ENCODE results near the gene OSR1. TPM values are rescaled to one million over a fixed set of nuclear protein-coding genes. Genes with fewer than 3 reads are reported as not detected.
A peak's percentile ranks its signal among the peaks of the same experiment; 100 is the strongest.

OSR1 gene
- total and polyA plus RNA-seq, 9 of the 15 experiments (the other 6 are each of a cell fraction or from before 2014, with no cell fraction given), result not detected

DNA sequence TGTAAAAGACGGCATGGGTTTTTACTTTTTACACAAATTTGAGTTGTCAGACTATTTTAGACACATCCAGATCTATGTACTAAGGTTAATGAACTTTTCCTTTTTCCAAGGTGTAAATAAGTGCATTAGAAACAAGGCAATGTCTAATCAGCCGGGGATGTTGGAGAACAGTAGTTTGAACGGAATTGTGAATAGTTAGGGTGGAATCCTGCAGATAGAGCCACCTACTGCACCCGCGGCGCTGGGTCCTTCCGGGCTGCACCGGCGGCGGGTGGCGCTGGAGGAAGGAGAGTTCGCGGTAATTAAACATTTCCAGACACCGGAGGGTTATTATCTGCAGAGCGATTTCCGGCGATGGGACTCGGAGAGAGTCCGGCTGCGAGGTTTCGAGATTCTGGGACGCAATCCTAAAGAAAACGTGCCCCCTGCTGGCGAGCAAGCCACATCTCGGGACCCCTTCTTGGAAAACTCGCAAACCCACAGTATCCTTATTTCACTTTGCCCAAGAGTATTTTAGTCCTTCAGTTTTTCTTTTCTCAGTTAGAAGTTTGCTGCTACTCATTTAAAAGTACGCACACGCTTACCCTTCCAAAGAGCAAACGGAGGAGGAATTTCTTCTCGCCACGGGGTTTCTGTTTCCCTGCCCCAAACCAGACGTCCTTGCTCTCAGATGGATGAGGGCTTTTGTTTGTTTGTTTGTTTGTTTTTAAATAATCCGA lies 4.5 kb upstream of the OSR1 start:
- H3K9ac ChIP-seq (ENCODE audit: insufficient read depth in 1 of 2, low read depth in 2 of 2, low read length in 2 of 2), result 0 out of 4 replicates have a peak overlapping the region, but pooled peaks of 1 of the 2 experiments have one; percentile 10
- H3K27ac ChIP-seq (ENCODE audit: extremely low read depth, low read depth, low read length), result no peak overlapping the region
- peak overlapping the region; percentile 56 for H3K4me2 ChIP-seq (ENCODE audit: insufficient read depth, low read length)
- no peaks in the 10 kb centered on the region for H3K79me2 ChIP-seq (ENCODE audit: control insufficient read depth, insufficient read depth, low read length)
- H4K20me1 ChIP-seq (replicated peaks; ENCODE audit: control insufficient read depth, insufficient read depth, low read length), result no peaks in the 10 kb centered on the region
- no peaks in the 10 kb centered on the region for H3K9me1 ChIP-seq (ENCODE audit: control insufficient read depth, insufficient read depth, low read length)
- ATAC-seq (peak; percentile 93), FAIRE-seq (peak; percentile 69), DNase-seq (ENCODE audit: extremely low read depth in 1 of 4, low spot score in 3 of 4) (peak; percentile 72 to 79 (median 73))
- H3K4me3 ChIP-seq, result 0 out of 2 replicates have a peak overlapping the region, but pooled peaks have one; percentile 14
- H3K9me3 ChIP-seq (replicated peaks; ENCODE audit: control insufficient read depth, insufficient read depth, low read depth, low read length), result no peaks in the 10 kb centered on the region
- ChIA-PET POLR2A (no interaction called here), CTCF (ENCODE audit: low intra/inter-chr PET ratio) (interaction anchor here (0.7 to 2.4 kb wide), 4 partner anchors 12 to 842 kb away, joined by 3 to 18 read pairs (median 4); no protein-coding TSS in a partner anchor)
- in situ Hi-C loops (cut with MboI) (loop anchor here (25.0 kb wide), 1 partner anchor 926 kb away; no protein-coding TSS in a partner anchor), intact Hi-C loops (cut with micrococcal nuclease) (loop anchor here (1.0 to 10.0 kb wide), 7 partner anchors 302 to 976 kb away; no protein-coding TSS in a partner anchor)
- H3K36me3 ChIP-seq (ENCODE audit: control insufficient read depth, insufficient read depth, low read length), result no peaks in the 10 kb centered on the region
- peak overlapping the region; percentile 63 for H2AFZ ChIP-seq (ENCODE audit: low read depth, low read length)
- WGBS (ENCODE audit: insufficient coverage, low coverage, missing lambda C conversion rate), result under 1% methylated on average over 33 of the region's 33 CpGs
- H3K4me1 ChIP-seq (replicated peaks in 1 of 2; ENCODE audit: control insufficient read depth in 2 of 2, insufficient read depth in 2 of 2, low read length in 2 of 2), result peaks cover 0 to 11% of the 10 kb centered on the region in 2 experiments; a peak in 1 of 5 replicates
- peaks cover 24 to 43% of the 10 kb centered on the region in 2 experiments; a peak in 4 of 5 replicates for H3K27me3 ChIP-seq (ENCODE audit: control insufficient read depth in 2 of 2, insufficient read depth in 2 of 2, low read length in 2 of 2)
- BruUV-seq (replicated peaks), result no TSS peak
- TF ChIP-seq ZNF384 (IDR thresholded peaks at IDR 0.05; ENCODE audit: low read depth, low read length) (no peak), ARNT (IDR thresholded peaks at IDR 0.05) (no peak), TCF7 (IDR thresholded peaks at IDR 0.05; ENCODE audit: borderline replicate concordance) (no peak), GABPA (tag; conservative IDR thresholded peaks at IDR 0.05; ENCODE audit: low read depth) (peak; percentile 70), CXXC5 (CRISPR knock-in tag; IDR thresholded peaks at IDR 0.05) (peak; percentile 39; the same call in 1 of the 2 replicates), ELF1 (tag; IDR thresholded peaks at IDR 0.05) (no peak), RB1 (IDR thresholded peaks at IDR 0.05; ENCODE audit: low read depth) (peak; percentile 32; the same call in 1 of the 2 replicates), RCOR1 (IDR thresholded peaks at IDR 0.05; ENCODE audit: borderline replicate concordance in 1 of 2, low read depth in 2 of 2, low read length in 2 of 2) (no peak; a peak in 1 of 4 replicates)
- TF ChIP-seq, protein P1, sequence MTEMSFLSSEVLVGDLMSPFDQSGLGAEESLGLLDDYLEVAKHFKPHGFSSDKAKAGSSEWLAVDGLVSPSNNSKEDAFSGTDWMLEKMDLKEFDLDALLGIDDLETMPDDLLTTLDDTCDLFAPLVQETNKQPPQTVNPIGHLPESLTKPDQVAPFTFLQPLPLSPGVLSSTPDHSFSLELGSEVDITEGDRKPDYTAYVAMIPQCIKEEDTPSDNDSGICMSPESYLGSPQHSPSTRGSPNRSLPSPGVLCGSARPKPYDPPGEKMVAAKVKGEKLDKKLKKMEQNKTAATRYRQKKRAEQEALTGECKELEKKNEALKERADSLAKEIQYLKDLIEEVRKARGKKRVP (CRISPR knock-in tag; IDR thresholded peaks at IDR 0.05), result no peak
- TF ChIP-seq, protein P2, sequence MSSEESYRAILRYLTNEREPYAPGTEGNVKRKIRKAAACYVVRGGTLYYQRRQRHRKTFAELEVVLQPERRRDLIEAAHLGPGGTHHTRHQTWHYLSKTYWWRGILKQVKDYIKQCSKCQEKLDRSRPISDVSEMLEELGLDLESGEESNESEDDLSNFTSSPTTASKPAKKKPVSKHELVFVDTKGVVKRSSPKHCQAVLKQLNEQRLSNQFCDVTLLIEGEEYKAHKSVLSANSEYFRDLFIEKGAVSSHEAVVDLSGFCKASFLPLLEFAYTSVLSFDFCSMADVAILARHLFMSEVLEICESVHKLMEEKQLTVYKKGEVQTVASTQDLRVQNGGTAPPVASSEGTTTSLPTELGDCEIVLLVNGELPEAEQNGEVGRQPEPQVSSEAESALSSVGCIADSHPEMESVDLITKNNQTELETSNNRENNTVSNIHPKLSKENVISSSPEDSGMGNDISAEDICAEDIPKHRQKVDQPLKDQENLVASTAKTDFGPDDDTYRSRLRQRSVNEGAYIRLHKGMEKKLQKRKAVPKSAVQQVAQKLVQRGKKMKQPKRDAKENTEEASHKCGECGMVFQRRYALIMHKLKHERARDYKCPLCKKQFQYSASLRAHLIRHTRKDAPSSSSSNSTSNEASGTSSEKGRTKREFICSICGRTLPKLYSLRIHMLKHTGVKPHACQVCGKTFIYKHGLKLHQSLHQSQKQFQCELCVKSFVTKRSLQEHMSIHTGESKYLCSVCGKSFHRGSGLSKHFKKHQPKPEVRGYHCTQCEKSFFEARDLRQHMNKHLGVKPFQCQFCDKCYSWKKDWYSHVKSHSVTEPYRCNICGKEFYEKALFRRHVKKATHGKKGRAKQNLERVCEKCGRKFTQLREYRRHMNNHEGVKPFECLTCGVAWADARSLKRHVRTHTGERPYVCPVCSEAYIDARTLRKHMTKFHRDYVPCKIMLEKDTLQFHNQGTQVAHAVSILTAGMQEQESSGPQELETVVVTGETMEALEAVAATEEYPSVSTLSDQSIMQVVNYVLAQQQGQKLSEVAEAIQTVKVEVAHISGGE (CRISPR knock-in tag; IDR thresholded peaks at IDR 0.05), result peak in 1 of 3 experiments; percentile 49; a peak in 1 of 6 replicates
- TF ChIP-seq, protein P3, sequence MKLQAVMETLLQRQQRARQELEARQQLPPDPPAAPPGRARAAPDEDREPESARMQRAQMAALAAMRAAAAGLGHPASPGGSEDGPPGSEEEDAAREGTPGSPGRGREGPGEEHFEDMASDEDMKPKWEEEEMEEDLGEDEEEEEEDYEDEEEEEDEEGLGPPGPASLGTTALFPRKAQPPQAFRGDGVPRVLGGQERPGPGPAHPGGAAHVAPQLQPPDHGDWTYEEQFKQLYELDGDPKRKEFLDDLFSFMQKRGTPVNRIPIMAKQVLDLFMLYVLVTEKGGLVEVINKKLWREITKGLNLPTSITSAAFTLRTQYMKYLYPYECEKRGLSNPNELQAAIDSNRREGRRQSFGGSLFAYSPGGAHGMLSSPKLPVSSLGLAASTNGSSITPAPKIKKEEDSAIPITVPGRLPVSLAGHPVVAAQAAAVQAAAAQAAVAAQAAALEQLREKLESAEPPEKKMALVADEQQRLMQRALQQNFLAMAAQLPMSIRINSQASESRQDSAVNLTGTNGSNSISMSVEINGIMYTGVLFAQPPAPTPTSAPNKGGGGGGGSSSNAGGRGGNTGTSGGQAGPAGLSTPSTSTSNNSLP (IDR thresholded peaks at IDR 0.05; ENCODE audit: borderline replicate concordance, low read depth, low read length), result 0 out of 2 replicates have a peak, but pooled peaks have one; percentile 32
- TF ChIP-seq, protein P4, sequence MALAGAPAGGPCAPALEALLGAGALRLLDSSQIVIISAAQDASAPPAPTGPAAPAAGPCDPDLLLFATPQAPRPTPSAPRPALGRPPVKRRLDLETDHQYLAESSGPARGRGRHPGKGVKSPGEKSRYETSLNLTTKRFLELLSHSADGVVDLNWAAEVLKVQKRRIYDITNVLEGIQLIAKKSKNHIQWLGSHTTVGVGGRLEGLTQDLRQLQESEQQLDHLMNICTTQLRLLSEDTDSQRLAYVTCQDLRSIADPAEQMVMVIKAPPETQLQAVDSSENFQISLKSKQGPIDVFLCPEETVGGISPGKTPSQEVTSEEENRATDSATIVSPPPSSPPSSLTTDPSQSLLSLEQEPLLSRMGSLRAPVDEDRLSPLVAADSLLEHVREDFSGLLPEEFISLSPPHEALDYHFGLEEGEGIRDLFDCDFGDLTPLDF (CRISPR knock-in tag; IDR thresholded peaks at IDR 0.05), result no peak
